Suppressor macrophage treated with lipopolysaccharide for 4 hours (primary cell): ENCODE measurements around the gene CLDN34.

Experiments used
- DNase-seq: peaks from one replicate; pipeline ENCODE4 v3.0.0-alpha.2; 2020

Gene CLDN34

GRCh38 chrX:10017872-10018271 lies 50.7 kb downstream of the CLDN34 start:
- DNase-seq: no peak
